KMS-11 (cell line): ENCODE results near the gene DNAI4.
A peak's percentile ranks its signal among the peaks of the same experiment; 100 is the strongest.

Experiments used
- H2AFZ ChIP-seq: fragments of 200-600 bp; sonication (generic); 2 replicates; pipeline ENCODE4 v1.6.1; 2016; ENCODE audit warnings: antibody characterized with exemption, mixed run types, low read depth
- H3K27ac ChIP-seq: fragments of 200-600 bp; sonication (generic); 2 replicates; pipeline ENCODE4 v1.6.1; 2016; ENCODE audit warnings: mild to moderate bottlenecking, mixed run types
- H3K27me3 ChIP-seq: fragments of 200-600 bp; sonication (generic); 2 replicates; pipeline ENCODE4 v1.6.1; 2017; ENCODE audit warnings: mild to moderate bottlenecking, low read depth, mixed run types, moderate library complexity; ENCODE audit not compliant: insufficient read depth
- H3K36me3 ChIP-seq: fragments of 200-600 bp; sonication (generic); 2 replicates; pipeline ENCODE4 v1.6.1; 2017; ENCODE audit warnings: mild to moderate bottlenecking, mixed run types; ENCODE audit not compliant: insufficient read depth
- H3K4me1 ChIP-seq: fragments of 200-600 bp; sonication (generic); 2 replicates; pipeline ENCODE4 v1.6.1; 2016; ENCODE audit warnings: mild to moderate bottlenecking, low read depth, mixed run types; ENCODE audit not compliant: poor library complexity, severe bottlenecking
- H3K4me2 ChIP-seq: fragments of 200-600 bp; sonication (generic); 2 replicates; pipeline ENCODE4 v1.7.0; 2016; ENCODE audit warnings: mild to moderate bottlenecking, mixed run types
- H3K4me3 ChIP-seq: fragments of 200-600 bp; sonication (generic); IDR thresholded peaks from 2 replicates; pipeline ENCODE4 v1.6.1; 2017; ENCODE audit warnings: low read depth, low read length, mixed read lengths; ENCODE audit not compliant: insufficient read depth
- H3K79me2 ChIP-seq: fragments of 200-600 bp; sonication (generic); 2 replicates; pipeline ENCODE4 v1.6.1; 2016; ENCODE audit warnings: low read depth, mixed run types; ENCODE audit not compliant: insufficient read depth
- H3K9ac ChIP-seq: fragments of 200-600 bp; sonication (generic); 2 replicates; pipeline ENCODE4 v1.6.1; 2016; ENCODE audit warnings: mild to moderate bottlenecking, mixed run types
- H4K20me1 ChIP-seq: fragments of 200-600 bp; sonication (generic); 2 replicates; pipeline ENCODE4 v1.6.1; 2016; ENCODE audit warnings: mild to moderate bottlenecking, mixed run types; ENCODE audit not compliant: insufficient read depth
- TF ChIP-seq, protein P1 (sequence below): fragments of 200-600 bp; sonication (generic); conservative IDR thresholded peaks from 2 replicates; pipeline ENCODE4 v1.6.1; 2017; ENCODE audit warnings: low read depth, mild to moderate bottlenecking, antibody characterized with exemption, low read length, moderate library complexity, mixed read lengths

DNAI4 gene

DNA sequence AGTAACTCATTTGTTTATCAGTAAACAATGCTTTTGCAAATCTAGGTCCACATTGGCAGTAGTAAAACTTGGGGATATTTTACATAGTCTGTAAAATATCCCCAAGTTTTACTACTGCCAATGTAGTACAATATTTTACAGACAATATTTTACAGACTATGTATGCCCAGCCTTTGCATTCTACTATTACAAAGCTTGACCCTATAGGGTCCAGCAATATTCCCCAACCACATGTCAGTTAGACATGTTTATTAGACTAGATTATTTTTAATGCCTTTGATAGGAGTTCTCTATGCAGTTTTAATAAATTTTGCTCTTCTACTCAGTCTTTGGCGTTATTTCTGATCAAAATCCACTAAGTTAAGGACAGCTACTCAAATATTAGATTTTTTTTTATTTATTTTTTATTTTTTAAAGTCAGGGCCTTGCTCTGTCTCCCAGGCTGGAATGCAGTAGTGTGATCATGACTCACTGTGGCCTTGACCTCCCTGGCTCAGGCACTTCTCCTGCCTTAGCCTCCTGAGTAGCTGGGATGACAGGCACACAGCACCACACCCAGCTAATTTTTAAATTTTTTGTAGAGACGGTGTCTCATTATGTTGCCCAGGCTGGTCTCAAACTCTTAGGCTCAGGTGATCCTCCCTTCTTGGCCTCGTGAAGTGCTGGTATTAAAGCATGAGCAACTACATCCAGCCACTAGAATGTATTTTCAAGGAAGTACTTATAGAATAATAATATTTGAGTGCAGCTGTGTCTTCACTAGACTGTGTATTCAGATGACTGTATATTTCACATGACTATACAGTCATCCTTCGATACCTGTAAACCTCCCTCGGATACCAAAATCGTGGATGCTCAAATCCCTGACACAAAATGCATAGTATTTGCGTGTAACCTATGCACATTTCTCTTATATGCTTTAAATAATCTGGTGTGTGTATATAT lies 19.9 kb upstream of the DNAI4 start:
- H4K20me1 ChIP-seq: 0 out of 2 replicates have a peak, but pooled peaks cover 9% of the 10 kb centered on the region
- H3K4me1 ChIP-seq: peaks cover 39% of the 10 kb centered on the region
- no peak overlapping the region for H3K4me3 ChIP-seq
- H2AFZ ChIP-seq: no peak overlapping the region
- H3K36me3 ChIP-seq: peaks cover 10% of the 10 kb centered on the region; the same call in 1 of the 2 replicates
- peaks cover 93% of the 10 kb centered on the region for H3K79me2 ChIP-seq
- TF ChIP-seq, protein P1, sequence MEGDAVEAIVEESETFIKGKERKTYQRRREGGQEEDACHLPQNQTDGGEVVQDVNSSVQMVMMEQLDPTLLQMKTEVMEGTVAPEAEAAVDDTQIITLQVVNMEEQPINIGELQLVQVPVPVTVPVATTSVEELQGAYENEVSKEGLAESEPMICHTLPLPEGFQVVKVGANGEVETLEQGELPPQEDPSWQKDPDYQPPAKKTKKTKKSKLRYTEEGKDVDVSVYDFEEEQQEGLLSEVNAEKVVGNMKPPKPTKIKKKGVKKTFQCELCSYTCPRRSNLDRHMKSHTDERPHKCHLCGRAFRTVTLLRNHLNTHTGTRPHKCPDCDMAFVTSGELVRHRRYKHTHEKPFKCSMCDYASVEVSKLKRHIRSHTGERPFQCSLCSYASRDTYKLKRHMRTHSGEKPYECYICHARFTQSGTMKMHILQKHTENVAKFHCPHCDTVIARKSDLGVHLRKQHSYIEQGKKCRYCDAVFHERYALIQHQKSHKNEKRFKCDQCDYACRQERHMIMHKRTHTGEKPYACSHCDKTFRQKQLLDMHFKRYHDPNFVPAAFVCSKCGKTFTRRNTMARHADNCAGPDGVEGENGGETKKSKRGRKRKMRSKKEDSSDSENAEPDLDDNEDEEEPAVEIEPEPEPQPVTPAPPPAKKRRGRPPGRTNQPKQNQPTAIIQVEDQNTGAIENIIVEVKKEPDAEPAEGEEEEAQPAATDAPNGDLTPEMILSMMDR: no peak
- H3K9ac ChIP-seq: no peak overlapping the region
- no peak overlapping the region for H3K27ac ChIP-seq
- no peaks in the 10 kb centered on the region for H3K27me3 ChIP-seq
- H3K4me2 ChIP-seq: no peak overlapping the region

- H3K36me3 ChIP-seq: peaks cover 10% of the 10 kb centered on the region; the same call in 1 of the 2 replicates
- H3K4me1 ChIP-seq: peaks cover 51% of the 10 kb centered on the region
- no peak overlapping the region for H2AFZ ChIP-seq
- H3K4me3 ChIP-seq: no peak overlapping the region
- H3K27ac ChIP-seq: no peak overlapping the region
- H3K27me3 ChIP-seq: no peaks in the 10 kb centered on the region
- no peak overlapping the region for H3K4me2 ChIP-seq
- H3K79me2 ChIP-seq: peaks cover 97% of the 10 kb centered on the region
- H3K9ac ChIP-seq: no peak overlapping the region
- H4K20me1 ChIP-seq: 0 out of 2 replicates have a peak, but pooled peaks cover 9% of the 10 kb centered on the region
- TF ChIP-seq, protein P1: no peak
Measured at GRCh38 chr1:66943361-66943969, 18.8 kb upstream of the DNAI4 start.

DNA sequence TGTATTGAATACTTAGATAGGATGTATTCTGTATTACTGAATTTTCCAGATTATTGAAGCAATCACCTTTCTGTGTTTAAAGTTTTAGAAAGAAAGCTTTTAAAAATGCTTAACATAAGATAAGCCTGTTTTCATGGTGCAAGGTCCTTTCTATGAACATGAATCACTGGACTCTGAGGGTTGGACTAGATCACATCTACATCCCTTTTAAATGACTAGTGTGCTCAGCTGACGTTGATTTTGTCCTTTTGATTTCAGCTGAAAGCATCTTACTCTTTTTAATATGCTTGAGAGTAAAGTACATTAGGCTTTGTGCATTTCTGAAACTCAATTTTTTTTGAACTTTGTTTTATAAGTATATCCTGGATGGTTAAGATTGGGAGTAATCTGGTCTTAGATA lies 16.3 kb upstream of the DNAI4 start:
- H3K4me1 ChIP-seq: peaks cover 70% of the 10 kb centered on the region
- no peaks in the 10 kb centered on the region for H3K36me3 ChIP-seq
- H3K79me2 ChIP-seq: peaks cover 97% of the 10 kb centered on the region
- H3K27ac ChIP-seq: no peak overlapping the region
- no peak overlapping the region for H3K4me3 ChIP-seq
- H4K20me1 ChIP-seq: 0 out of 2 replicates have a peak, but pooled peaks cover 9% of the 10 kb centered on the region
- no peak overlapping the region for H2AFZ ChIP-seq
- no peaks in the 10 kb centered on the region for H3K27me3 ChIP-seq
- H3K4me2 ChIP-seq: no peak overlapping the region; the same call in 1 of the 2 replicates
- H3K9ac ChIP-seq: no peak overlapping the region
- TF ChIP-seq, protein P1: no peak

DNA sequence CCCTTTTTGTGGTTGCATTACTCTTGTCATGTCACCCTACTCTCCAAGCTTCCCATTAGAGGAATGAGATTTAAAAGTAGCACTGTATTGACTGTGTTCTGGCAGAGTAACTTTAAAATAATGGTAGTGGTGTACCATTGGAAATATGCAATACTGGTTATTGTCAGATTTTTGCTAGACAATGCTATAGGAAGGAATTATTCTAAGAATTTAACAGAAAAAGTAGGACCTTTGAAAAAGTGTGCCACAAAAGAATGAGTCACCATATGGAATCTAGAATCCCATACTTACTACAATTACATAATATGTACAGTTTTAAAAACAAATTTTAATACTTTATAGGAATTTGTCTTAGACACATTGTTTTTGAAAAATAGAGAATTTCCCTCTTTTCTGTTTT lies 14.0 kb upstream of the DNAI4 start:
- Histone ChIP-seq H3K27me3 (no peaks in the 10 kb centered on the region), H2AFZ (no peak overlapping the region), H4K20me1 (0 out of 2 replicates have a peak, but pooled peaks cover 2% of the 10 kb centered on the region), H3K27ac (peak overlapping the region; percentile 37), H3K9ac (no peak overlapping the region), H3K4me1 (peaks cover 77% of the 10 kb centered on the region), H3K36me3 (no peaks in the 10 kb centered on the region), H3K79me2 (peaks cover 100% of the 10 kb centered on the region), H3K4me2 (peak overlapping the region; percentile 53), H3K4me3 (no peak overlapping the region)
- TF ChIP-seq, protein P1: no peak
